ENCODE data around the gene PRKCA. TPM values are rescaled to one million over a fixed set of nuclear protein-coding genes. Genes with fewer than 3 reads are reported as not detected.
"Not testable (repeated sequence)": the region's sequence is repeated elsewhere in the genome, so short reads cannot be mapped to it uniquely, and the experiment has no call there.

The PRKCA gene
- total RNA-seq, 1 donor from 2014 or later, result 5.6 TPM

DNA sequence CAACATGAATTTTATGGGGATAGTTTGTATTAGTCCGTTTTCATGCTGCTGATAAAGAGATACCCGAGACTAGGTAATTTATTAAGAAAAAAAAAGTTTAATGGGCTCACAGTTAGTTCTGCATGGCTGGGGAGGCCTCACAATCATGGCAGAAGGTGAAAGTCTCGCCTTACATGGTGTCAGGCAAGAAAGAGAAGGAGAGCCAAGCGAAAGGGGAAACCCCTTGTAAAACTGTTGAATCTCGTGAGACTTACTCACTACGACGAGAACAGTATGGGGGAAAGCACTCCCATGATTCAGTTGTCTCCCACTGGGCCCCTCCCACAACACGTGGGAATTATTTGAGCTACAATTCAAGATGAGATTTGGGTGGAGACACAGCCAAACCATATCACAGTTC, 181.5 kb downstream of the PRKCA start:
- intact Hi-C loops (cut with micrococcal nuclease), result no loop called here
- TF ChIP-seq, protein P1, sequence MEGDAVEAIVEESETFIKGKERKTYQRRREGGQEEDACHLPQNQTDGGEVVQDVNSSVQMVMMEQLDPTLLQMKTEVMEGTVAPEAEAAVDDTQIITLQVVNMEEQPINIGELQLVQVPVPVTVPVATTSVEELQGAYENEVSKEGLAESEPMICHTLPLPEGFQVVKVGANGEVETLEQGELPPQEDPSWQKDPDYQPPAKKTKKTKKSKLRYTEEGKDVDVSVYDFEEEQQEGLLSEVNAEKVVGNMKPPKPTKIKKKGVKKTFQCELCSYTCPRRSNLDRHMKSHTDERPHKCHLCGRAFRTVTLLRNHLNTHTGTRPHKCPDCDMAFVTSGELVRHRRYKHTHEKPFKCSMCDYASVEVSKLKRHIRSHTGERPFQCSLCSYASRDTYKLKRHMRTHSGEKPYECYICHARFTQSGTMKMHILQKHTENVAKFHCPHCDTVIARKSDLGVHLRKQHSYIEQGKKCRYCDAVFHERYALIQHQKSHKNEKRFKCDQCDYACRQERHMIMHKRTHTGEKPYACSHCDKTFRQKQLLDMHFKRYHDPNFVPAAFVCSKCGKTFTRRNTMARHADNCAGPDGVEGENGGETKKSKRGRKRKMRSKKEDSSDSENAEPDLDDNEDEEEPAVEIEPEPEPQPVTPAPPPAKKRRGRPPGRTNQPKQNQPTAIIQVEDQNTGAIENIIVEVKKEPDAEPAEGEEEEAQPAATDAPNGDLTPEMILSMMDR (IDR thresholded peaks at IDR 0.05; ENCODE audit: borderline replicate concordance), result no peak
- Histone ChIP-seq H3K4me1 (no peaks in the 10 kb centered on the region), H3K27me3 (ENCODE audit: low read depth) (no peaks in the 10 kb centered on the region), H3K27ac (replicated peaks) (no peak overlapping the region), H3K36me3 (no peaks in the 10 kb centered on the region), H3K9me3 (replicated peaks) (no peaks in the 10 kb centered on the region), H3K4me3 (no peak overlapping the region)
- DNase-seq, result no peak

DNA sequence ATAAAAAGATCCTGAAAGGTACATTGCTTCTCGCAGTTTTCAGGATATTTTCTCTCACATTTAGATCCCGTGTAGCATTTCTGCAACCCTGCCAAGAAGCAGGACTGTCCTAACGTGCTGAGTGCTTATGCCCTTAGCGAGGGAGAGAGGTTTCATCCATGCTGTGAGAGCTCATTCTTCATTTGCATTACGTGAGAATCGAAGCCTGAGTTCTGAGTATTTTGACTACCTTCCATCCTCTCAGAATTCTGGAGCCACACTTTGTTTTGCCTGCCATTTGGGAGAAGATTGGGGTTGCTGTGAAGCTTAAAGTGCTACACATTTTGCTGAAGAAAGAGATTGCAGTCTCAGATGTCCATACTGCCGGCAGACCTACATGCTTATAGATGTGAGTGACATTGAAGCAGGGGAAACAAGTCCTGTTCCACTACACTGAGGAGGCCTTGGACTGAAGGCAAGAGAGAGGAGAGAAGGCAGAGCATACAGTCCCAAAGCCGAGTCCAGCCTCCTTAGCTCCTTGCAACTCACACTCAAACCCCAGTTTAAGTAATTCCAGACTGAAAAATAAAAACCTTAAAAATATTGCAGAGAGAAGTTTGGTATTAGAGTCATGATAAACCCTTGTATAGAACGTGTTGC, 183.0 kb downstream of the PRKCA start:
- TF ChIP-seq, protein P1 (IDR thresholded peaks at IDR 0.05; ENCODE audit: borderline replicate concordance), result no peak
- no peaks in the 10 kb centered on the region for H3K4me1 ChIP-seq
- DNase-seq, result no peak
- H3K27me3 ChIP-seq (ENCODE audit: low read depth), result no peaks in the 10 kb centered on the region
- H3K9me3 ChIP-seq (replicated peaks), result no peaks in the 10 kb centered on the region
- no peaks in the 10 kb centered on the region for H3K36me3 ChIP-seq
- intact Hi-C loops (cut with micrococcal nuclease), result no loop called here
- H3K4me3 ChIP-seq, result no peak overlapping the region
- H3K27ac ChIP-seq (replicated peaks), result no peak overlapping the region

DNA sequence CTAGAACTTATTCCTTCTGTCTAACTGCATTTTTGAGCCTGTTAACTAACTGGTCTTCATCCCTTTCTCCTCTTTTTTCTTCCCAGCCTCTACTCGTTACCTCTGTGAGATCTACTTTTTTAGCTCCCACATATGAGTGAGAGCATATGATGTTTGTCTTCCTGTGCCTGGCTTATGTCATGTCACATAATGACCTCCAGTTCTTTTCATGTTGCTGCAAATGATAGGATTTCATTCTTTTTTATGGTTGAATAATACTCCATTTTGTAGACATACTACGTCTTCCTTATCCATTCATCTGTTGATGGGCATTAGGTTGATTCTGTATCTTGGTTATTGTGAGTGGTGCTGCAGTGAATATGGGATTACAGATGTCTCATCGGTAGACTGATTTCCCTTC, 184.7 kb downstream of the PRKCA start:
- no peak overlapping the region for H3K4me3 ChIP-seq
- TF ChIP-seq, protein P1 (IDR thresholded peaks at IDR 0.05; ENCODE audit: borderline replicate concordance), result no peak
- no peaks in the 10 kb centered on the region for H3K36me3 ChIP-seq
- no peaks in the 10 kb centered on the region for H3K9me3 ChIP-seq (replicated peaks)
- H3K27ac ChIP-seq (replicated peaks), result no peak overlapping the region
- intact Hi-C loops (cut with micrococcal nuclease), result no loop called here
- H3K27me3 ChIP-seq (ENCODE audit: low read depth), result no peaks in the 10 kb centered on the region
- no peaks in the 10 kb centered on the region for H3K4me1 ChIP-seq
- no peak for DNase-seq

DNA sequence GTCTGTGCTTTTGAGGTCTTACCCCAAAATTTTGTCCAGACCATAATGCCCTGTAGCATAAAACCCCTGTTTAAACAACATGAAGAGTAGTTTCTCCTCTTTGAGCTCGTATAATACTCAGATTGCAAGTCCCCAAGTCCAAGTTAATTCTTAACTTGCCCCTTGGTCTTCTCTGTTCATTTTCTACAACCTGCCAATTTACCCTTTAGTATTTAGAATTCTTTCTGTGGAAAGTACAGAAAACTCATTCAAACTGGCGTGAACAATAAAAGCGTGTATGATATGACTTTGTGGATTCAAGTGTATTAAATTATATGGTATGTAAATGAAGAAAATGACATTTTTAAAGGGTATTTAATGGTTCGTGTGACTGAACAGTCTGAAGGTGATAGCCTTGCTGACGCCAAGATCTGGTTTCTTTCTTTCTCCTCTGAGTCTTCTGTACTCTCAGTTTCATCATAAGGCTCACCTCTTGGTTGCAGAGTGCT, 185.6 kb downstream of the PRKCA start:
- no peak for DNase-seq
- no peaks in the 10 kb centered on the region for H3K36me3 ChIP-seq
- H3K27me3 ChIP-seq (ENCODE audit: low read depth), result no peaks in the 10 kb centered on the region
- no peaks in the 10 kb centered on the region for H3K4me1 ChIP-seq
- no peak overlapping the region for H3K4me3 ChIP-seq
- no peak overlapping the region for H3K27ac ChIP-seq (replicated peaks)
- H3K9me3 ChIP-seq (replicated peaks), result no peaks in the 10 kb centered on the region
- intact Hi-C loops (cut with micrococcal nuclease), result no loop called here
- TF ChIP-seq, protein P1 (IDR thresholded peaks at IDR 0.05; ENCODE audit: borderline replicate concordance), result no peak

DNA sequence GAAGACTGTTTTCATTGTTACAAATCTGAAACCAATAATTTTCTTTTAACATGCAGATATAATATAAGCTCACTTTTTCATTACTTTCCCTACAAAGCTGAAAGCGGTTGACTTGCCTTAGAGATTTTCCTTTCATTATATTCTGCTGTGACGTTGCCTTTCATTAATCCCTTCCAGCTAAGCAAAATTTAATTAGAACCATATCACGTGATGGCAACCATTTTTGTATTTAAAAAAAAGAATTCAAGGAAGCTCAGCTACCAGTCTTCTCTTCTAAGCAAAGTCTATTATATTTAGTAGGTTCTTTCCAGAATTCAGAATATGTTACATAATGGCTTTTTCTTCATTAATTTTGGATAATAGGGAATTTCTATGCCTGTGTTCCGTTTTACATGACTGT, 186.5 kb downstream of the PRKCA start:
- Histone ChIP-seq H3K27me3 (ENCODE audit: low read depth) (no peaks in the 10 kb centered on the region), H3K4me1 (no peaks in the 10 kb centered on the region), H3K36me3 (no peaks in the 10 kb centered on the region), H3K4me3 (no peak overlapping the region), H3K9me3 (replicated peaks) (no peaks in the 10 kb centered on the region), H3K27ac (replicated peaks) (no peak overlapping the region)
- TF ChIP-seq, protein P1 (IDR thresholded peaks at IDR 0.05; ENCODE audit: borderline replicate concordance), result no peak
- intact Hi-C loops (cut with micrococcal nuclease), result no loop called here
- DNase-seq, result no peak

DNA sequence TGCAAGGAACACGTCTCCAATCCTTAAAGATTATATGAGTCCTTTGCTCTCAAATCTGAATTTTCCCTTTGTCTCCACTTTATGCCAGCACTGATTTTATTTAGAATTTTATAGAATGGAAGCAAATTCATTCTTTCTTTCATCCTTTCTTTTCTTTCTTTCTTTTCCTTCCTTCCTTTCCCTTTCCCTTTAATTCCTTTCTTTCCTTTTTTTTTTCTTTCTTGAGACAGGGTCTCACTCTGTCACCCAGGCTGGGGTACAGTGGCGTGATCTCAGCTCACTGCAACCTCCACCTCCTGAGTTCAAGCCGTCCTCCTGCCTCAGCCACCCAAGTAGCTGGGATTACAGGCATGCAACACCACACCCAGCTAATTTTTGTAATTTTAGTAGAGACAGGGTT, 187.2 kb downstream of the PRKCA start:
- DNase-seq; H3K9me3 ChIP-seq (replicated peaks); H3K4me3 ChIP-seq; H3K27me3 ChIP-seq (ENCODE audit: low read depth); intact Hi-C loops (cut with micrococcal nuclease); H3K4me1 ChIP-seq; H3K27ac ChIP-seq (replicated peaks); H3K36me3 ChIP-seq: not testable (repeated sequence)
